ENCODE data around the gene LYPD6B.

LYPD6B gene

DNA sequence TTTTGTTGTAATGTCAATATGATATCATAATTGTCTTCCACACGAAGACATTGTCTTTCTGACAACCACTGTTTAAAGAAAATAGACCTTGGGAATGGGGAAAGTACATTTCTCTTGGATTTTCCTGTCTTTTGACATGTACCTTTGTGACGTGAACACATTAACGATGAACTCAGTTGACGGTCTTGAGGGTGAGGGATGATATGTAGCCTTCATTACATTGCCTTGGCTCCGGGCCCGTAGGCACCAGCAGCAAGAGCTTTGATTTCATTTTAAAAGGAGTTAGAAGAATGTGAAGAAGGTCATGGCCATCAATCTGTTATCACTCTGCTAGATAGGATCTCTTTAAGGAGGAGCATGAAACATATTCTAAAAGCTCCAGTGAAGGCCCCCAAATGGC lies 80.9 kb downstream of the LYPD6B start:
- no peak for DNase-seq (ENCODE audit: low read depth)

DNA sequence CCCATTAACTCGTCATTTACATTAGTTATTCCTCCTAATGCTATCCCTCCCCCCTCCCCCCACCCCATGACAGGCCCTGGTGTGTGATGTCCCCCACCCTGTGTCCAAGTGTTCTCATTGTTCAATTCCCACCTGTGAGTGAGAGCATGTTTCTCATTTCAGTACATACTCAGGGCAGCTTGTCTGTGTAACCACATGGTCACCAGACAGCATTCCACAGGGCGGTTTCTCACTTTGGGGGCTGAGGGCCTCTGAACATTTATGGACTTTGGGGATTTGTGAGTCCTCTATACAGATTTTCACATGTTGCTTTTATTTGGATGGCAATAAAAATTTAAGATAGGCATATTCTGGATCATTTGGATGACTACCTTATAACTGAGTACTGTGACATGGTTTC lies 84.0 kb downstream of the LYPD6B start:
- DNase-seq (ENCODE audit: low read depth), result no peak

DNA sequence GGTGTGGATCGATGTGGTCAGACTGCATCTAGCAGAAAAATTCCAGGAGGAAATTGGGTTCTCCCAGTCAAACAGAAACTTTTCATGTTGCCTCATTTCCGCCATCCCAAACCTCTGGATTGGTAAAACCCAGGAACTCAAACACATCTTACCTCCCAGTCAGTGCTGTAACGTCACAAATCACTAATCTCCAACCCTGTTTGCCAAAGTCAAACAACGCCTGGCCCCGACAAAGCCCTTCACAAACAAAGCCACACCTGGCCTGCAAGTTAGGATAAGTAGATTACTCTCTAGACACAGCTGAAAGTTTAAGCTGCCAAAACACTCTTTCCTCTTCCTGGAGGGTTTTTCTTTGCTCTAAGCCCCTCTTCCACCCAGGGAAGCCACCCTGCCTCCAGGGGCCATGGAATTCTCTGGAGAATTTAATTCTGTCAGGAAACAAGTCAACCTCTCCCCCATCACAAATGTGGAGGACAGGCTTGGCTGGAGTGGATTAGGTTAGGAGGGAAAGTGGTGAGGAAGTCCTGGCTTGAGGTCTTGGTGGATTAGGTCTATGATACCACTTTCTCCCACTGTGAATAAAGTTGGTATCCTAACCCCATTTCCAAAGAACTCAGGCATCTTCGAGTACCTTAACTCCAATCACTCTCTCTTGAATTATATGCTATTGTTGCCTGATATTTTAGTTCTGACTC lies 86.7 kb downstream of the LYPD6B start:
- DNase-seq (ENCODE audit: low read depth), result no peak

DNA sequence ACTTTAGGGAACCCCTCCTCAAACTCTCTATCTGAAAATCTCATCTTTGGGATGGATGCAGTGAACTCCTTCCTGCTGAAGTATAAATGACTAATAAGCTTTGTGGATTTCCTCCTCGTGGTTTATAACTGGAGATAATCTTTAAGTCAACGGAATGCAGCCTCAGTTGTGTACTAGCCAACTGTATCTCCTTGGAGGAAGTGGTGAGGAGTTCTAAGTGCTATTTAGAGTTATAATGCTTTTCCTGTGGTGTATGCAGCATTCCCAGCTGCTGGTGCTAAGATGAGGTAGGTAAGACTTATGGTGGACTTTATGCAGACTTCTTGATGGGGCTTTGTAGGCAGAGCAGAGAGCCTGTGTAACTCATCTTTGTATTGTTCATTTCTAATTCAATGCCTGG lies 90.9 kb downstream of the LYPD6B start:
- DNase-seq (ENCODE audit: low read depth), result no peak

DNA sequence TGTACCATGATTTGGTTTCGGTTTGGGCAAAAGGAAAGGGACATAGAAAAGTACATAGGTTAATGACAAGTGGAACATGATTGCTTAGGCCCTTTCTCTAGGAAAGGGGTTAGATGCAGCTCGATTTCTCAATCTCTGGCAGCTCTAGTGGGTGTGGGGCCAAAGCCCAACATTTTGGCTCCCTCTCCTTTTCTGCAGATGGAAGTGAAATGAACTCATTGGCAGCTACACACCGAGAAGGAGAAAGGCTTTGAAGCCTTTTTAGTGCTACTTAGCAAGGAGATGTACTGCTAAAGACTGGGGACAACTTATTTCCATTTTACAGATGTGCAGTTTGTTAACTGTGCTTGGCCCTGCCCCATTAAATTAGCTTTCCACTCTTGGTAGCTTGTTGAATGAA lies 93.8 kb downstream of the LYPD6B start:
- no peak for DNase-seq (ENCODE audit: low read depth)

DNA sequence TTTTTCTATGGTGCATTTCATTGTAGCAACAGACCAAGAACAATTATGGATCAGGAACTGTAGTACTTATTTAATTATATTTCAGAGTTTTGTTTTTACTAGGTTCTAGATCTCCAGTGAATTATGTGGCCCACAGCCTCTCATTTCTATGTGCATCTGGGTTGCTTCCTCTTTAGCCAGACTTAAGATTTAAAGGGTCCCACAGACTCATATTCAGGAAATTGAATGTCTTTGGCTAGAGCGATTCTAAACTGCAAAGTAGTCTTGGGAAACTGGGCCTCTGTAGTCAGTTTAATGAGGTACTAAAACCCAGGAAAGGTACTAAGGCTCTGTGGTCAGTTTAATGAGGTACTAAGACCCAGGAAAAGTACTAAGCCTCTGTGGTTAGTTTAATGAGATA lies 94.4 kb downstream of the LYPD6B start:
- no peak for DNase-seq (ENCODE audit: low read depth)

DNA sequence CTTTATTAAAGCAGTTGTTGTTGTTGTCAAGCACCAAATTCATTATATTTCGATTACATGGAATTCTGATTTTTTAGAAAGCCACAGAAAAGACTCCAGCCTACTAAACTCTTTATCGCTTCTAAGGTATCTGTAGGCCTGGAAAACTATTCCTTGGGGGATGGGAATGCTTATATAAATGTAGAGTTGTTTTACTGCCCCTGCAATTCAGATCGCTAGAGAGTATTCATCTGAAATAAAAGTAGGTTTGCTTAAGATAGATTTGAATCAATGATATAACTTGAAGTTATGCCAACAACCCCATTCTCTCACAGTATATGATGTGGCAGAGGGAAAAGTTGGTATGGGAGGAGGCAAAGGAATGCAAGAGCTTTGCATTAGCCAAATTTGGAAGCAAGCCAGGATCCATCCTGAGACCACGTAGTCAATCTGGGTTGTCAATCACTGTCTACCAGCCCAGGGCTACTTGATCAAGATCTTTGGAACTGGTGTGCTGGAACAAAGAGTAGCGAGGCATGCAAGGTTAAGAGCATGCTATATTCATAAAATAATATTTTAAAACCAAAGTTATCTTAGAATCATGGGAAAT lies 95.9 kb downstream of the LYPD6B start:
- DNase-seq (ENCODE audit: low read depth), result no peak

DNA sequence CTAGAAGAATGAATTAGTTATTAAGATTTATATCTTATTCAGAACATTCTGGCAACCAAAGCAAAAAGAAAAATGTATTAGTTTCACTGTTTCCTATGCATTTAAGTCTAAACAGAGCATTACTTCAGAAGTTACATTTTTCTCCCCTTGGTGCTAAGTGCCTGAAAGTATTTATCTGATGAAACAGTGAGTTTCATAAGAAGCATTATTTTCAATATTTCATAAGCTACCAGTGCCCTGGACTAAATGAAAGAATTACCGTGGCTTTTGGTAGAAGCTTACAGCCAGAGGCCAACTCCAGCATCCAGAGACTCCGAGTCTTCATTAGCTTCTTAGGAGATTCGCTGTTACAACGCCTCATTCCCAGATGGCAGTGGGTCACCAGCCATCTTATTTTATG lies 97.6 kb downstream of the LYPD6B start:
- DNase-seq (ENCODE audit: low read depth), result no peak

DNA sequence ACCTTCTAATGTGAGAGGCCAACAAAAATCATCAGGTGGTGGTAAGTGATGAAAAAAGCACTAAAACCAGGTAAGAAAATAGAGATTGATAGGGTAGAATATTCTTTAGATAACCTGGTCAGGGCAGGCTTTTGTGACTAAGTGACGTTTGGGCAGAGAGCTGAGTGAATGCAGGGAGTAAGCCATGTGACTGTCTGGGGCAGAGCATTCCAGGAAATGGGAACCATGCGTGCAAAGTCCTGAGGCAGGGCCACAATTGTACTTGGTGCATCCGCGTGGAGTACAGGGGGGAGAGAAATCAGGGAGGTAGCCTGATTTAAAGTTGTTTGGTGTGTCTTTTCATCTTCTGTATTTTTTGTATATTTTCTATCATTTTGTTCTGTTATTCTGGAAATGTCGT lies 102.5 kb downstream of the LYPD6B start:
- no peak for DNase-seq (ENCODE audit: low read depth)

DNA sequence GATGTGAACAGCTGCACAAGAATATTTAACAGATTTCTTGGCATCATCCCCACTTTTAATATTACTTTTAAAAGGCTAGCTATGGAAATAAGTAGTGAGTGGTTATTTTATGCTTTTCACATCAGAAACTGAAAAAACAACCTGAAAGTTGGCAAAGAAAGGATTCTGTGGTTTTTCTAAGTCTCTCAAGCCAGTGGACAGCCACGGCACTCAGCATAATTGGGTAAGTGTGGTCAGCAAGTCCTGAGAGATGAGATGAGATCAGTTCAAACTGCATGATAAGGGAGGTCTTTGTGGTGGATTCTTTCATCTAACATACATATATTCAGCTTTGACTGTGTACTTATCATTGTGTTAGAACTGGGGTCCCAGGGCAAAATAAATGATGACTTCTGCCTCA lies 105.2 kb downstream of the LYPD6B start:
- no peak for DNase-seq (ENCODE audit: low read depth)

DNA sequence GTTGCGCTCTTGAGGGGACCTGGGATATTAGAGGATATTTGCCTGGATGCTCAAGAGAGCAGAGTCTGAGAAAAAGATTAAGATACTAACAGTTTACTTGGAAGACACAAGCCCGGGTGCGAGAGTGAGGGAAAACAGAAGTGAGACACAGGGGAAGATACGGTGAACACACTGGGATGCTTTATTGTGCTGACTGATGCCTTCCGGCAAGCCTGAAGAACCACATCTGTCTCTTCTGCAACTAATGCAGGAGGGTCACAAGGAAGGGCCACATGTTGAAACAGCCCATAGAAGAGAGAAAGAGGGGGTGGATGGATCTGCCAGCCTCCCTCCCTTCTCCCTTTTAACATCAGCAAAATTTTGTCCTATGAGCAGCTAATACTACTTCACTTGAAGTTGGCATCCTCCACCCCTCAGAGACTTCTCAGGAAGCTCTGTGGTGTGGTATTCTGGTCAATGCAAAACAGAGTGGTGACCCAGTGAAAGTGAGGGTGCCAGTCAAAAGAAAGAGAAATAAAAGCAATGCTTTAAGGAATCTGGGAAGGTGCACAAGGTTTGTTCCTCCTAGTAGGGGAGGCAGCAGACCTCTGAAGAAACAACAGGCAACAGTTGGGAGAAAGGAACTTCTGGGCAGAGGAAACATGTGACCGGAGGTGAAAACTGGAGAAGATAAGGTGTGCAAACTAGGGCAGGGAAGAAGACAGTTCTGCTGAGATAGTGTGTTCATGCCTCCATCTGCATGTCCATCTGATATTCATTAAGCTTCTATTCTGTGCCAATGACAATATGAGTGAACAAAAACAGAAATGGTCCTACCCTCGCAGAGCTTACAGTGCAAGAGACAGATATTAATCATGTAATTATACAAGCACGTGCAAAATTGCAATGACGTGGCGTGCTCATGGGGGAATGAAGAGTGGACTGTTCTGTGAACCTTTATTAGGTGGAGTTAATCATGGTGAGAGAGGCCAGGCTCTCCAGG lies 107.1 kb downstream of the LYPD6B start:
- no peak for DNase-seq (ENCODE audit: low read depth)

DNA sequence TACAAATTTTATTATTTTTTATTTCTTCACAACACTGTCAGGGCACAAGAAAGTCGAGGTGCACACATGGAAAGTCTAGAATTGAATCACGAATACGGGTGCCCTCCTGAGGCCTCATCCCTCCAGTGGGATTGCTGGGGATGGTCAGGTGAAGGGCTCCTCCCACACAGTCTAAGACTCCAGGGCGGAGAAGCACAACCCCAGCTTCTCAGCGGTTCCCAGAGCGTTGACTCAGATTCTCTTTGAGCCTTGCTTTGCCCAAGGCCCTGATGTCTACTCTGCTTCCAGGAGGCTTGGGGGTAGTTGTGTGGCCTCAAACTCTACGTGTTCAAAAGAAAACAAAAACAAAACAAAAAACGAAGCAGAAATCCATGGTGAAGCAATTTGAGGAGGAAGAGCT lies 108.4 kb downstream of the LYPD6B start:
- DNase-seq (ENCODE audit: low read depth), result no peak

DNA sequence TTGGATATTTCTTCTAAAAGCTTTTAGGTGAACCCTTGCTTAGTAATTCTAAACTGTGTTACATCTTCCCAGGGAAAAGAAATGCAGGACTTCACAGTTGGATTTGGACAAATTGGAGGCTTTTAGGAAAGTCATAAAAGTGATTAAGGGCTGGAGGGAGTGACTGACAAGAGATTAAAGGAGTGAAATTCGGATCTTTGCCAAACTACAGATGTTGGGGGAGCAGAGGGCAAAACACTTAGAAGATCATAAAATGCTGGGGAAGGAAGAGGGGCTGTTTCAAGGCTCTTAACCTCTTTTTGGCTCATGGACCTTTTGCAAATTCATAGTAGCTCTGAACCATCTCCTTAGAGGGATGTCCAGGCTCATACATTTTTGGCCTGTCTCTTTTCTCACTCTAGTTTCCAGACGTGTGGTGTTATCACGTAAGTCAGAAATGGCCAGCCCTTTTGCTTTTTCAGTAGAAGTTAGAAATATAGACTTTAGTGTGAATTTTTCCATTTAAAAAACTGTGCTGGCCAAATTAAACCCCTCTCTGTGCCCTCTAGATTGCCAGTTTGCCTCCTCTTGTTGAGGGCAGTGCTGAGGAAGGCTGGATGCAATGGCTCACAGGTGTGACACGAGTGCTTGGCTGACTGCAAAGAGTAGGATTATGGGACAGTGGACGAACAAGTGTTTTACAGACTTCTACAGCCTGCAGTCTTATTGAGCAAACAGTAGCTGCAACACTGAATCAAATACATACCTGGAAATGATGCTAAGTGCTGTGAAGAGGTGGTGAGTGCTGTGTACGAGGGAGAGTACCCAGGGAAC lies 109.9 kb downstream of the LYPD6B start:
- DNase-seq (ENCODE audit: low read depth), result no peak

DNA sequence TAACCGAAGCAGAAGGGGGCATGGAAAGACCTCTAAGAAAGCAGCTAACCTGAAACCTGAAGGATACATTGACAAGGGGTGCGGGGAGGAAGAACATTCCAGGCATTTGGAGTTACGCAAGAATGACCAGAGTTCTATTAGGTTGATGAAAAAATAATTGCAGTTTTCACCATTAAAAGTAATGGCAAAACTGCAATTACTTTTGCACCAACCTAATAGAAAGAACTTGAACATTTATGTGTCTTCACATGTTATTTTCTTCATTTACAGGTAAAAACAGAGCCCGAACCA lies 110.5 kb downstream of the LYPD6B start:
- no peak for DNase-seq (ENCODE audit: low read depth)

DNA sequence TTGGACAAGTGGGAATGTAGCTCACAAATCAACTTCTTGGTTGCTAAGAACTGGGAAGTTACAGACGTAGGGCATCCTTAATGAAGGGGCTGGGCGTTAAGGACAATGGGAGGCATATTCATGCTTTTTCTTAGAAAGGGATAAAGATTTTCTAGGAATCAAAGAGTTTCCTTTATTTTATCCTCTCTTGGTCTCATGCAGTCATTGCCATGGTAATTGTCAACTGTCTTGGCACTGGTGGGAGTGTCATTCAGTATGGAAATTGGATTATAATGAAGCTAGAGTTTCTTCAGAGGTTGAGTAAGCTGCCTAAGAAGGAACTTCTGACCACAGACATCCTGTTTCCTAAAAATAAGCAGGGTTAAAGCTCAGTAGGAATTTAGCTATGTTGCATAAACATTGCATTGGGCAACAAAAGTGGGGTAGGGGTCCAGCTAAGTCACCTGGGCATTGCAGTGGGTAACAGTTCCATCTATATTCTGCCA lies 114.0 kb downstream of the LYPD6B start:
- DNase-seq (ENCODE audit: low read depth), result no peak

DNA sequence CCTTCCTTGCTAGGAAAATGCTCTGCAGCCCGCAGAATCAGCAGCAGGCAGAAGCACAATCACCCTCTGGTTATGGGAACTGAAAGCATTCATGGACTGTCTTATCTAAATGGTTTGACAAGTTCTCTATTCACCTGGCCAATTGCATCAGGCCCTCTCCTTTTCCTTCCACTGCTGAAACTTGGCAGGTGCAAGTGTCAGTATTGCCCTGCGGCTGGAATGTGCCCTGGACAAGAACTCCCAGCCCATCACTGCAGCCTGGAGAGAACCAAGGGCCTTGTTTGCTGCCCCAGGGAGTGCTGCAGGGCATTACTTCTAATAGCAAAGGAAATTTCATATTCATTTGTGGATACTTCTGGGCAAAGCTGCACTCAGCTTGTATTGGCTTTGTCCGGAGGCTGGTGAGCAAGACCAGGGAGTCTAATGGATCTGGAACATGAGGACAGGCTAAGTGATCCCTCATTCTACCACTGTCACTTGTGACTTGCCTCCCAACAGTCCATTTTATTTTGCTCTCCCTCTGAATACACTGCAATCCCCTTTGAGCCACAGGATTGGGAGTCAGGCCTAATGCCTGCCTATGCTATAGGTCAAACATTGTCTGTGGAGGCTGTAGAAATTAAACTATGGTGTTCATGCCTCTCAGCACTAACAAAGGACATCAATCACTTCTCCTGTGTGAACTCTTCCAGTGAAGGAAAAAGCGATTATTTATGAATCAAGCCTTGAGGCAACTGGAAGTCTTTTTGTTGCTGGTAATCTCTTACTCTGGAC lies 116.9 kb downstream of the LYPD6B start:
- DNase-seq (ENCODE audit: low read depth), result no peak

DNA sequence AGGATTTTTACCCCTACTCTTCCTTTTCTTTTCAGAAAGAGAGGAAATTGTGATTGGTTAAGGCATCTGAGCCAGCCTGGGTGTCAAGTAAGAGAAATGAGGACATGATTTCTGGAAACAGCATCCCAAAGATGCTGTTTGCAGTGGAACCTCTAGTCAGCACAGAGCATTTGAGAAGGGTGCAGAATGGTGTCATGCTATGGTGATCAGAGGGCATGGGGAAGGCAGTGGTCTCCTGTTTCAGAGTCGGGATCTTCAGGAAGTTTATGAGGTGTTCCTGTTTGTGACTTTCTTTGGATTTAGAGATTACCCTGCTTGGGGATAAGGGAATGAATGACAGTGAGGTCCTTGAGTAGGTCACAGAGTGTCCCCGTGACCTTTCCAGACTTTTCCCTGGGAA lies 117.5 kb downstream of the LYPD6B start:
- DNase-seq (ENCODE audit: low read depth), result no peak

DNA sequence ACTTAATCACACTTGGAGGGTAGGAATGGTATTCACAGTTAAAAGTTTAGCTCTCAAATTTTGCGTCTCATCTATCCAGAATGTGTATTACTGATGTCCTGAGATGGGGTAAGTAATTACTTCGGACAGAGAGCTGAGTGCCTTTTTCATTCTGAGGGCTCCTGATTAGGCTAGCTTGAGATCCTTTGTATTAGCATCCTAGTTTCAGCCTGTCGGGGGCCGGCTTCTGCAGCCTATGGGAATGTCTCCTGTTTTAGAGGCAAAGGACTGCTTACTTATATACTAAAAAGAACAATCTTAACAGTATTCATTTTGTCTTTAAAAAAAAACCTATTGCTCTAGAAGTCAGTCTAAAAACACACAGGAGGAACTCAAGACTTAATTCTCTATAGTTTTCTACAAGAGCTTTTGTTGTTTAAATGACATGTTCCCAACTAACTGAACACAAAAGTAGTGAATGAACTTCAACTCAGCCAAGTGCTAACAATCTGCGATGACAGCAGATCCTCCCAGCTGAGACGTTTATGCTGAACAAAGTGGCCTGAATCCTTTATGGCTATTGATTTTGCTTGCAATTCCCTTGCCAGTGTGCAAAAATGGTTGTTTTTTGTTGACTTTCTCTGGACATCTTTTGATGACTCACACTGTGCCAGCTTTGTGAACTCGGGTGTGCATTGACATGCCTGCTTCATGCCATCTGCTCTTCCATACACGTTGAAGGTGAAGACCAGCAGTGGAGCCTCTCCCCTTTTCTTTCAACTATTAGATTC lies 118.7 kb downstream of the LYPD6B start:
- DNase-seq (ENCODE audit: low read depth), result no peak

DNA sequence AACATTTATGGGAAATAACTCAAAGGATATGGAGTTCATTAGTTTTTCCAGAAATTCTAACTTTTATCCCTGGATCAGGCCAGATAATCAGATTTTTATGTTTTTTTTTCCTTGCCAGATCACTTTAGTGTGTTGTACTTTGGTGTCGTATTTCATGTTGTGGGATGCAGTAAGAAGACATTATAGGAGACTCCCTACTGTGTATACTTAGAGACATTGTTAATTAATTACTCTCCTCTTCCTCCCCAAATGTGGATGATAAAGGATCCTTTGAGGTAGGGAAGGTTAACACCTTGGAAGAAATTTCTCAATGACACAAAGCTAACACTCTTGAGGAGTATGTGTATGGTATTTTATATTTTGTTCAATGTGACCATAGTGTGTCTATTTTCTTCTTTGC lies 120.5 kb downstream of the LYPD6B start:
- DNase-seq (ENCODE audit: low read depth), result no peak

DNA sequence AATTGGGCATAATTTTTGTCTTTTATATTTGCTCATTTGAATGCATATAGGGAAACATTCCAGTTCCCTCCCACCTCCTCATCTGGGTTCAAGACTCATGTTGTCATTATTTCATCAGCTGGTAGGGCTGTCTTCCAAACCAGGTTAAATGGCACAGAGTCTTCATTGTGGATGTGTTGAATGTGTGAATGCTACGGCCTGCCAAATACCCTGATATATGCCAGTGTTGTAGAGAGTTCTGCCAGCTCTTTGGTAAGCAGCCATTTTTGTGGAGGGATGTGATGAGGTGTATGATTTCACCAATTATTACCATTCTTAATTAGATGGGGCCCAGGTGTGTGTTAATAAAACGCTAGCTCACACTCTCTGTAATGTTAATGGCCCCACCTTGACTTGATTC lies 121.7 kb downstream of the LYPD6B start:
- DNase-seq (ENCODE audit: low read depth), result no peak
